DMS53 treated with DMSO at 0.1 percent for 48 hours (cell line): ENCODE measurements around the gene TTC39C.

Experiments used
- DNase-seq: peaks from one replicate; lab custom pipeline; 2025; ENCODE audit not compliant: unreplicated experiment; lab: John Stamatoyannopoulos, UW

TTC39C gene

DNA sequence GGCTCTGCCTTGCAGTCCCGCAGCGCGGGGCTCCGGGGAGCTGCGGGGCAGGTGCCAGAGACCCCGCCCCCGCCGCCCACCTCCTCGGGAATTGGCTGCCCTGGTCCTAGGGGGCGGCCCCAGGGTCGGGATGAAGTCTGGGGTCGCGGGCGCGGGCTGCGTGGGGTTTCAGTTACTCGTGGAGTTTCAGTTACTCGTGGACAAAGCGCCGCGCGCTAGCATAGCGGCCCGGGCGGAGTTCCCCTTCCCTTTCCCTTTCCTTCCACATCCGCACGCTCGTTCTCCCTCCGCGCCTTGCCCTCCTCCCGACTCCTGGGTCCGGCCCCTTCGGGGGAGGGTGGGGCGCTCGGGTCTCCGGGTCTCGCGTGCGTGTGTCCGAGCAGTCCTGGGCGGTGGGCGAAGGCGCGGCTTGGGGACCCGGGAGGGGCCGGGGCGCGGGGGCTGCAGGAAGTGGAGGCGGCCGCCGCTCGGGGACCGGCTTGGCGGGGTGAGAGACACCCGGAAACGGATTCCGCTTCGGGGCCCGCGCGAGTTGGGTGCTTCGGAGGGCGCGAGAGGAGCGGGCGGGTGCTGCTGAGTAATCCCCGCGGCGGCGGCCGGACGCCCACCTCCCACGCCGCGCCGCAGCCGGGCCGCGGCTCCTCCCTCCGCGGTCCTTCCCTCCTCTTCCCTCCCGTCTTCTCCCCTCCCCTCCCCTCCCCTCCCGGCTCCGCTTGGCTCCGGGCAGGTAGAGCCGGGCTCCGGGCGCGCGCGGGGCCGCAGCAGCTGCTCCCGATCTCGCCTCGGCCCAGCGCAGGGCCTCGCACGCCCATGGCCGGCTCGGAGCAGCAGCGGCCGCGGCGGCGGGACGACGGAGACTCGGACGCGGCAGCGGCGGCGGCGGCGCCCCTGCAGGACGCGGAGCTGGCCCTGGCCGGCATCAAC, at the start of gene TTC39C:
TTC39C (plus strand) TSS at position 693 of the 924 bp plus-strand sequence; CDS start at position 811, 118 bp downstream.
- peak; percentile 34 for DNase-seq

GRCh38 chr18:23966909-23967308, 47.6 kb upstream of the TTC39C start:
- peak; percentile 24 for DNase-seq

DNA sequence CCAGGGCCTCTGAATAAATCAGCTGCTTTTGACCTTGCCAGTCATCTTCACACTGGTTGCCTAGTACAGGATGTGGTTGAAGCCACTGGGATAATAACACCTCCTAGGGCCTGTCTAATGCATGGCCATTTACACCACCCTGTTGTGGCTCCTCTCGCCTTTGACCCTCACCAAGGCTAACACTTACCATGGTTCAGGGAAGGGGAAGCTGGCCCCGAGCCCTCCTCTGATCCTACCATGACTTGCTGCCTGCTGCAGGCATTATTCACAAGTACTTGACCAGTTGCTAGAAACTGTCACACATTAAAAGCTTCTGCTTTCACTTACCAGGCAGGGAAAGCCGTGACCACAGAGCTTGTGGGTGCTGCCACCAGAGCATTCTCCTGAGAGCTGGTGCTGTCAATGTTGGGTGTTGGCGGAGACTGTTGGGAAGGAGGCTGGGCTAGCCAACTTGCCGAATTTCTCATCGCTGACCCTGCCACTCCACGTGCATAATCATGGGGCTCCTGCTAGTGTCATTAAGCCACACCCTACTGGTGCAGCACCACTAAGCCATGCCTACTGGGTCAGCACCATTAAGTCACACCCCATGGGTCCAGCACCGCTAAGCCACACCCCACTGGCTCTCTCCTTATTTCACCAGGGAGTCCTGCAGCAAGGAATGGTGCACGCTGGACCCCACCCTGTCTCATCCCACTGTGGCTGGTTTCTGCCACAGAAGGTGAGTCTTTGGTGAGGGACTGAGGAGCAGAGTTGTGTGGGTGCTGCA, 47.0 kb upstream of the TTC39C start:
- DNase-seq = no peak

DNA sequence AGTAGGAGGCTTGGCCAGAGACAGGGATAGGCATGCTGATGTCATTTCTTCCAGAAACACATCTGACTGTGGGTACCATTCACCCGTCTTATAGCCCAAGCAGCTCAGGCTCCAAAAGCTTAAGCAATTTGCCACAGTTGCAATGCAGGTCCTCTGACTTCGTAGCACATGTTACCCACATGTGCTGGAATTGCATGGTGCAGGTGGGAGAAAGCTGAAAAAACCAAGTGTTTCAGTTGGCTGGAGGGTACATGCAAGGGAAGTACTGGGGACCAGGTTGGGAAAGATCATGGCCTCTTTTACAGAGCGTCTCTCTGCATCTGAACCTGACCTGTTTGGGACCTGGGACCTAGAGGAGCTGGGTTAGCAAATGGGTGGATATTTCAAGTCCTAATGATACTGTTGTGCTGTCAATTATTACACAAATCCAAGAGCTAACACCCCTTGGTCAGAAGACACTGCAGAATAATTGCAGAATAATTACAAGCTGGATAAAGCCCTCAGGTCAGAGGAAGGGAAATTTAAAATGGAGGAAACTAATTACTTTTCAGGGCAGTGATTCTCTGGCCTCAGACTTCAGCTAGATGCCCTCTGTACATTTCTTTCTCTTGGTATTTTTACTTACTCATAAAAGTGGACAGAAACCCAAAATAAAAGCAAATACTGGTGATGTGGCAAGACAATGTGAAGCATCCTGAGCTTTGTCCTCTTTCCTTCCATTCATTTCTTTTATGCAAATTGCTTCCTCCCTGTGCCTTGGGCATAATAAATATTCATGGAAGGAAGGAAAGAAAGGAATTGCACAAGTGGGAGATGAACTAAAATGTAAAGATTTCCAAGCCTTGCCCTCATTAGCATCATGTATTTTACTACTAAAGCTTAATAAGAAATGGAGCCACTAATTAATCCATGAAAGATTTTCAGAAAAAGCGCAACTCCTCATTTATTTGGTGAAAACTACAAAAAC, 45.6 kb upstream of the TTC39C start:
- no peak for DNase-seq

DNA sequence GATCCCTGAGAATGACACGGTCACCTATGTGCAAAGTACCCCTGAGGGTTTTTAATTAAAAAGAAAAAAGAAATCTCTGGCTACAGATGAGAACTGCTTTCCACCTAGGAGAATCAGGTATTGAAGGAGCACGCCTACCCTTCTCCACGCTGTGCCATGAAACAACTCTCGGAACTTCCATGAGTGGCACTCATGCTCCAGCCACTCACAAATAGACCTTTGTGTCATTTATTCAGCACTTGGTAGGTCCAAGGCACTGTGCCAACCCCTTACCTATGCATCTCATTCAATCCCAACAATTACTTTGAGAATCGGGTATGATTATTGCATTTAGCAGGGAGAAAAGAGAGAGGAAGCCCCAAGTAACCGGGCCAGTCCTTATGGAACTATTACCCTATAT, 44.9 kb upstream of the TTC39C start:
- no peak for DNase-seq

DNA sequence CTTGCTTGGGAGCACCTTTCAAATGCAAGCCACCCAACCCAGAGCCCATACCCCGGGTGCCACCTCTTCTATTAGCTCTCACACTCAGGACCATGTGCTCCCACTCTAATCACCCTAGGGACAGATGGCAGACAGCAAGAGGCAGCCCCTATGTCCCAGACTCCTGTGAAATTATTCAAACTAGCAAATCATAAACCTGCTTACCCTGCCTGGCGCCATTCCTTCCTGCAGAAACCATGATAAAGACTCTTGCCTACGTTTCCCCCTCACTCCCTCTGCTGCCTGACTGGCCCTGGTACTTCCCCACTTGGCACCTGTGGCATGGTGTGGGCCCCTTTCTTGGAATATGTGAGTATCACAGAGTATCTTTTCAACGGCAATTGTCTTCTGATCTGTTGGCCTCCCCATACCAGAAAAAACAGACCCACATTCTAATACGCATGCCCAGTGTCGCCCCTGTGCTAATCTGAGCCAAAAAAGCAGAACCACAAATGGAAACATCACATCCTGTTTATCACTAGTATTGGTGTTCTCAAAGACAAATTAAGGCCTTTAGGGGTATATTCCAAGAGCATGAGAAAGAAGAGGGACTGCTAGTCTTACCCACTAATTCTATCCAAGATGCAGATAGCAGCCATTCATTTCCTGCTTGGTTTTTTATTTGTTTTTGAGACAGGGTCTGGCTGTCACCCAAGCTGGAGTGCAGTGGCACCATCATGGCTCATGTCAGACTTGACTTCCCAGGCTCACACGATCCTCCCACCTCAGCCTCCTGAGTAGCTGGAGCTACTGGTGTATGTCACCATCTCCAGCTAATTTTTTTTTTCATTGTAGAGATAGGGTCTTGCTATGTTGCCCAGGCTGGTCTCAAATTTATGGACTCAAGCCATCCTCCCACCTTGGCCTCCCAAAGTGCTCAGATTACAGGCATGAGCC, 44.1 kb upstream of the TTC39C start:
- DNase-seq = no peak

- DNase-seq = no peak
Observed at GRCh38 chr18:23971097-23971440, 43.5 kb upstream of the TTC39C start.

GRCh38 chr18:23971666-23972230, 42.8 kb upstream of the TTC39C start:
- no peak for DNase-seq

DNA sequence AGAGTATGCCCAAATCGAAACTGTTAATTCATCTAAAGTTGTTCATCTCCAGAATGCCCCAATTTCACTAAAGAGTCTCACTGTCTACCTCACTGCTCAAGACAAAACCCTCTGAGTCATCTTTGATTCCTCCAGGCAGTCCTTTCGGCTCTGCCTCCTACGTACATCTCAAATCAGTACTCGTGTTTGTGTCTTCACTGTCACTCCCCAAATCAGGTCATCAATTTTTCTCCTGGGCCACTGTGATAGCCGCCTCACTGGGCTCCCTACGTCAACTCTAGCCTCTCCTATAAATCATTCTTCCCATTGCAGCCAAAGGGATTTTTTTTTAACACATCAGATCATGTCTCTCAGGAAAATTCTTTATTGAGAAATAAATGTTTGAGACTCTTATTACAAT, 42.1 kb upstream of the TTC39C start:
- DNase-seq = no peak

DNA sequence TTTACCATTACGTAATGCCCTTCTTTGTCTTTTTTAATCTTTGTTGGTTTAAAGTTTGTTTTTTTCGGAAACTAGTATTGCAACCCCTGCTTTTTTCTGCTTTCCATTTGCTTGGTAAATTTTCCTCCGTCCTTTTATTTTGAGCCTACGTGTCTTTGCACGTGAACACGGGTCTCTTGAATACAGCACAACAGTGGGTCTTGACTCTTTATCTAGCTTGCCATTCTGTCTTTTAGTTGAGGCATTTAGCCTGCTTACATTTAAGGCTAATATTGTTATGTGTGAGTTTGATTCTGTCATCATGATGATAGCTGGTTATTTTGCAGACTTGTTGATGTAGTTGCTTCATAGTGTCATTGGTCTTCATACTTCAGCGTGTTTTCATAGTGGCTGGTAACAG, 37.5 kb upstream of the TTC39C start:
- DNase-seq = no peak

GRCh38 chr18:23977719-23978483, 36.7 kb upstream of the TTC39C start:
- no peak for DNase-seq

GRCh38 chr18:23981369-23981980, 33.1 kb upstream of the TTC39C start:
- peak; percentile 44 for DNase-seq

DNA sequence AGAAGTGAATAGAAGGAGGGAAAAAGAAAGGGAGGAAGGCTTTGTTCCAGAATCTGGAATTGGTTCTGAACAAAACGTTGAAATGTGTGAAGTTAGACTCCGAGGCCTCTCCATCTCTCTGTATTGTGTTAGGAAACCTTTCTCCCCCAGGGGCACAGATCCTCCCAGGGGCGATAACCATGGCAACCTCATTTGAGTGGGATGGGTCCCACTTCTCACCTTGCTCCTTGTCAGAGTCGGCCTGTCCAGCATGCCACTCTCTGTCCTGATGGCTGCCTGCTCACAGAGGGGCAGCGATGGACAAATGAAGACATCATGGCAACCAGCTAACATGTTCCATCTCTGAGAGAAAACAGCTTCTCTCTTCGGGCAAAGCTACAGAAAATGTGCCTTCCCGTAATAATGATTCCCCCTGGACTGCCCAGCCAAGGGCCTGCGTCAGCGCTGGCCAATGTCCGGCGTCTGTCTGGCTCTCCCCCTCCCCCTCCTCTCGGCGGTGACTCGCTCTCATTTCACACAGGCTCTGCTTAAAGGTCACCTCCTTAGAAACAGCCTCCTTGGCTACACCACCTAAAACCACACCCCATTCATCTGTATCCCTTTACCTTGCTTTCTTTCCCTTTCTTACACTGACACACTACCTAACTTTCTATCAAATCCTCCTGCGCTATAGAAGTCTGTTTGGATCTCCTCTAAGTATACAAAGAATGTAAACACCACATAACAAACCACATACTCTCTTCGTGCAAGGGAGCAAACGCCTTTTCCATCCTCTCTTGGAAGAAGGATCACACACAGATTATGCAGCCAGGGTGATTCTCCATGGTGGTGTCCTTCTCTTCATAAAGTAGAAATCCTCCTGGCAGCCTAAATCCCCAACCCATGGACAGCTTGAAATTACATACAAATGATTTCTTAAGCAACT, 32.1 kb upstream of the TTC39C start:
- DNase-seq = no peak

DNA sequence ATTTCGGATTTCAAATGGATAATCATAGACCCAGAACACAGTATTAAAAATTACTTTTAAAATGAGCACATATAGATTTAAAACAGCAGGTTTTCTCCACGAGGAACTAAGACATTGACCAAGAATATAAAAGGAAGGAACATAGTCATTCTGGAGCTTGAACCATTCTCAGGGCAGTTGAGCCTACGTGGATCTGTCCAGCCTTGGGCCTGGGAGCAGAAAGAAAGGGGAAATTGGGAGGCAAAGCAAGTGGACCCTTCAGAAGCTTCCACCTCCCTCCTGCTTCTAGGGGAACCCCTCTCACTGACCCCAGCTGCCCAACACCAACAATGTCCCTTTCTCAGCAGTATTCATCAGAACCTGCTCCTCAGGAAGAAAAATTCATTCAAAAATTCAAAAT, 31.4 kb upstream of the TTC39C start:
- no peak for DNase-seq

GRCh38 chr18:23986600-23987359, 27.8 kb upstream of the TTC39C start:
- no peak for DNase-seq
